Lung (tissue), 12 donors: Measurements from ENCODE around the gene TGM2. TPM values are rescaled to one million over a fixed set of nuclear protein-coding genes. Genes with fewer than 3 reads are reported as not detected.

ENCODE experiments used
- ATAC-seq: fragments of 200-7000 bp; cut with Tn5 transposase; one replicate; pipeline ENCODE4 v1.9.1; 2020; ENCODE audit warnings: moderate number of reproducible peaks; ENCODE audit not compliant: insufficient read depth, low FRiP score
- DNase-seq, 3 donors: peaks; one replicate each; pipeline ENCODE4 v3.0.0-alpha.2; 2013 to 2017
- H3K27ac ChIP-seq, 2 donors: one replicate each; pipeline ENCODE4 v1.5.1; 2013; ENCODE audit warnings: mild to moderate bottlenecking in 2 of 2, moderate library complexity in 2 of 2, control low read depth in 1 of 2, inconsistent platforms in 1 of 2, low read depth in 1 of 2, low read length in 1 of 2
- H3K27me3 ChIP-seq, 3 donors: one replicate each; pipeline ENCODE4 v1.5.1; 2013; ENCODE audit warnings: low read length in 2 of 3; ENCODE audit not compliant: control insufficient read depth in 3 of 3, insufficient read depth in 3 of 3
- H3K36me3 ChIP-seq, 4 donors: one replicate each; pipeline ENCODE4 v1.5.1; 2013; ENCODE audit warnings: low read length in 4 of 4, mild to moderate bottlenecking in 1 of 4, moderate library complexity in 1 of 4; ENCODE audit not compliant: control insufficient read depth in 4 of 4, insufficient read depth in 4 of 4
- H3K4me1 ChIP-seq, 5 donors: one replicate each; pipeline ENCODE4 v1.5.1; 2013; ENCODE audit warnings: low read length in 5 of 5, mild to moderate bottlenecking in 2 of 5, moderate library complexity in 1 of 5; ENCODE audit not compliant: control insufficient read depth in 5 of 5, insufficient read depth in 5 of 5
- H3K4me3 ChIP-seq: one replicate; pipeline ENCODE4 v1.5.1; 2013; ENCODE audit warnings: mild to moderate bottlenecking, control low read depth, moderate library complexity
- H3K9ac ChIP-seq, 2 donors: one replicate each; pipeline ENCODE4 v1.5.1; 2013; ENCODE audit warnings: low read length in 2 of 2, control low read depth in 1 of 2; ENCODE audit not compliant: insufficient read depth in 1 of 2
- H3K9me3 ChIP-seq, 4 donors: one replicate each; pipeline ENCODE4 v1.5.1; 2013; ENCODE audit warnings: low read length in 3 of 4, mild to moderate bottlenecking in 1 of 4, moderate library complexity in 1 of 4; ENCODE audit not compliant: control insufficient read depth in 4 of 4, insufficient read depth in 3 of 4
- WGBS, 2 donors: extraction: QIAGEN DNeasy Blood & Tissue Kit; methylation state at CpG; one replicate each; pipeline ENCODE4 v1.1.7; 2013; 5-methylcytosine and 5-hydroxymethylcytosine counted together
- polyA plus RNA-seq, 2 donors: library from polyadenylated mRNA; stranded (reverse); fragments of 200-250 nt; gene quantifications; one replicate each; pipeline ENCODE4 v1.2.1, GENCODE V29; 2013
- total RNA-seq, 2 donors: library from RNA; depleted of rRNA in 1 of 2; stranded (reverse); fragments of >200 nt in 1 of 2; gene quantifications; one replicate each; pipeline ENCODE4 v1.2.1, GENCODE V29; 2014 to 2021
- TF ChIP-seq, protein P1 (sequence below): IDR thresholded peaks from 2 replicates; pipeline ENCODE4 v1.5.1; 2012; ENCODE audit warnings: mild to moderate bottlenecking; ENCODE audit errors: control extremely low read depth, extremely low read depth
- donor health status: control.
- donor health status: control.
- donor health status: Bipolar disorder and iron deficiency.
- donor health status: healthy.
- donor health status: DM: yes; HTN: yes; CAD: no.

The TGM2 gene
- total and polyA plus RNA-seq, 4 donors, result 85.0 to 476 (median 325) TPM

DNA sequence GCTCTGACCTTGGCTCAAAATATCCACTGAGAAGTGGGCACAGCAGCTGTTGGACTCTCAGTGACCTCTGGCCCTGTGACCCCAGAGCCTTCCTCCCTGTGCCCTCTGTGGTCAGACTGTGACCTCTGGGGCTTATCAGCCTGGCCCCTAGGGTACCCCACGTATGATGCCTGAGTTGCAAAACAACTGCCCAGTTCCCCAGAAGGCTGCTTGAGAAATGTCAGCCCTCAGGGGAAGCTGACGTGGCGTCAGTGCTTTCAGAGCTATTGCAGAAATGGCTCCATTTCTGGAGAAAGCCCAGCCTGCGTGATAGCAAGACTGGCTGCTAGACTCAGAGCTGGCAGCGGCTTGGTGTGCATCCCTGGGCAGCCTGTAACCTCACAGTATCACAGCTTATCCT lies 31.5 kb upstream of the TGM2 start:
- peak in 2 of 3 donors; percentile 62 to 78 for DNase-seq
- Histone ChIP-seq H3K9ac (no peak overlapping the region), H3K4me1 (peaks cover 0 to 12% (median 6%) of the 10 kb centered on the region in 5 donors), H3K27me3 (no peaks in the 10 kb centered on the region), H3K4me3 (no peak overlapping the region), H3K36me3 (no peaks in the 10 kb centered on the region), H3K27ac (peak overlapping the region in 1 of 2 donors; percentile 51), H3K9me3 (peaks cover 0 to 2% (median 0%) of the 10 kb centered on the region in 4 donors)
- peak; percentile 42 for ATAC-seq
- TF ChIP-seq, protein P1, sequence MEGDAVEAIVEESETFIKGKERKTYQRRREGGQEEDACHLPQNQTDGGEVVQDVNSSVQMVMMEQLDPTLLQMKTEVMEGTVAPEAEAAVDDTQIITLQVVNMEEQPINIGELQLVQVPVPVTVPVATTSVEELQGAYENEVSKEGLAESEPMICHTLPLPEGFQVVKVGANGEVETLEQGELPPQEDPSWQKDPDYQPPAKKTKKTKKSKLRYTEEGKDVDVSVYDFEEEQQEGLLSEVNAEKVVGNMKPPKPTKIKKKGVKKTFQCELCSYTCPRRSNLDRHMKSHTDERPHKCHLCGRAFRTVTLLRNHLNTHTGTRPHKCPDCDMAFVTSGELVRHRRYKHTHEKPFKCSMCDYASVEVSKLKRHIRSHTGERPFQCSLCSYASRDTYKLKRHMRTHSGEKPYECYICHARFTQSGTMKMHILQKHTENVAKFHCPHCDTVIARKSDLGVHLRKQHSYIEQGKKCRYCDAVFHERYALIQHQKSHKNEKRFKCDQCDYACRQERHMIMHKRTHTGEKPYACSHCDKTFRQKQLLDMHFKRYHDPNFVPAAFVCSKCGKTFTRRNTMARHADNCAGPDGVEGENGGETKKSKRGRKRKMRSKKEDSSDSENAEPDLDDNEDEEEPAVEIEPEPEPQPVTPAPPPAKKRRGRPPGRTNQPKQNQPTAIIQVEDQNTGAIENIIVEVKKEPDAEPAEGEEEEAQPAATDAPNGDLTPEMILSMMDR, result no peak
- WGBS, 2 donors, result 16 to 44% methylated on average over 5 of the region's 5 CpGs

DNA sequence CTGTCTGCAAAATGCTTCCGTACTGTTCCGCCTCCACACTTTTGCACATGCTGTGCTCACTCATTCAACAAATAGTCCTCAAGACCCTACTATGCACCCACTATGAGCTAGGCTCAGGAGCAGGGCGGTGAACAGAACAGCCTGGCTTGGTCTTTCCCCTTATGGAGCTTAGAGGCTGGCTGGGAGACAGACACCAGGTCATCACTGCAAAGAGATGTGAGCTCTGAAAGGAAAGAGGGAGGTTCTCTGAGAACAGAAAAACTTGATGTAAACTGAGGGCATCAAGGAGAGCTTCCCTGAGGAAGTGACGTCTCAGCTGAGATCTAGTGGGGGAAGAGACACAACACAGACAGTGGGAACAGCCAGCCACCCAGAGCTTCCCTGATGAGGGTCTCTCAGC lies 31.0 kb upstream of the TGM2 start:
- peaks cover 0 to 14% (median 6%) of the 10 kb centered on the region in 5 donors for H3K4me1 ChIP-seq
- no peak overlapping the region for H3K9ac ChIP-seq
- DNase-seq, result no peak
- H3K36me3 ChIP-seq, result no peaks in the 10 kb centered on the region
- H3K4me3 ChIP-seq, result no peak overlapping the region
- peak overlapping the region in 1 of 2 donors; percentile 20 for H3K27ac ChIP-seq
- WGBS, 2 donors, result 78 to 85% methylated on average over 4 of the region's 4 CpGs
- TF ChIP-seq, protein P1, result no peak
- H3K27me3 ChIP-seq, result no peaks in the 10 kb centered on the region
- H3K9me3 ChIP-seq, result peaks cover 0 to 2% (median 0%) of the 10 kb centered on the region in 4 donors
- no peak for ATAC-seq

DNA sequence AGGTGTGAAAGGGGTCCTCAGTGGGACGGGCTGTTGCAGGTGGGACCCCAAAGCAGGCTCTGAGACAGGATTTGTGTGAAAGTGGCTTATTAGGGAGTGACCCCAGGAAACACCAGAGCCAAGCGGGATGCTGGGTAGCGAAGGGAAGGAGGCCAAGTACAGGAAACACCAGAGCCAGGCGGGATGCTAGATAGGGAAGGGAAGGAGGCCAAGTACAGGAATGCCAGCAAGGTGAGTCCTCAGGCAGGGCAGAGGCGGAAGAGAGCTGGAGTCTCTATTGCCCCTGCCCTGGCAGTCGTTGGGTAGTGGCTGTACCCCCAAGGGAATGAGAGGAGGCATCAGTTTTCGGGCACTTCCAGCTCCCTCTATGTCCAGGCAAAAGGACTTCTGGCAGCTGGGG lies 30.5 kb upstream of the TGM2 start:
- TF ChIP-seq, protein P1, result no peak

DNA sequence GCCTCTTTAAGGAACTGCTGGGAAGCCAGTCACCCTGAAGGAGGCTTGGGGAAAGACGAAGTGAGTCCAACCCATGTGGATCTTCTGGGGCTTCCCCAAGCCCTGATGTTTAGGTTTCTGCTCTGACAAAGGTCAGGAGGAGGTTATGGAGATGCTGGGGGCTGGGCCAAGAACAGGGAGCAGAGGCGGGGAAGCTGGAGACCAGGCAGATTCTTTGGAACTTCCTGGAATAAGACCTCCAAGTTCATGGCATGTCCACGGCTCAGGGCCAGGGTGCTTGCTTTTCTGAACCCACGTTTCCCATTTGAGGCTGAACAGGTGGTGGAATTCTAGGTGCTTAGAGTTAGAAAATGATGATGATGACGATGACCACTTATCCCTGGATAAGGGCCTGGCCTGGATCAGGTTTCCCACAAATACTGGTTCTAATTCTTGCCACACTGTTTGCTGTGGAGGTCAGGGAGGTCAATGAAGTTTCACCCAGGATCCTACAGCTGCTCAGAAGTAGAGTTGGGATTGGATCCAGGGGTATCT lies 30.0 kb upstream of the TGM2 start:
- no peaks in the 10 kb centered on the region for H3K27me3 ChIP-seq
- no peaks in the 10 kb centered on the region for H3K36me3 ChIP-seq
- ATAC-seq (no peak), DNase-seq (no peak)
- WGBS, 2 donors, result 72 to 87% methylated on average over 5 of the region's 5 CpGs
- TF ChIP-seq, protein P1, result no peak
- H3K9ac ChIP-seq, result no peak overlapping the region
- H3K4me3 ChIP-seq, result no peak overlapping the region
- H3K4me1 ChIP-seq, result peaks cover 0 to 15% (median 6%) of the 10 kb centered on the region in 5 donors
- H3K27ac ChIP-seq, result no peak overlapping the region
- H3K9me3 ChIP-seq, result peaks cover 0 to 2% (median 0%) of the 10 kb centered on the region in 4 donors

More for the DNA sequence above, 30.5 kb upstream of the TGM2 start:
- Histone ChIP-seq H3K4me3 (no peak overlapping the region), H3K9ac (no peak overlapping the region), H3K9me3 (peaks cover 0 to 2% (median 0%) of the 10 kb centered on the region in 4 donors), H3K36me3 (no peaks in the 10 kb centered on the region), H3K27ac (no peak overlapping the region), H3K27me3 (no peaks in the 10 kb centered on the region), H3K4me1 (peaks cover 0 to 15% (median 6%) of the 10 kb centered on the region in 5 donors)
- no peak for ATAC-seq
- DNase-seq, result no peak
- 70 to 78% methylated on average over 7 of the region's 7 CpGs for WGBS, 2 donors
